Measurements from ENCODE around the gene NDUFB10. TPM values are rescaled to one million over a fixed set of nuclear protein-coding genes. Genes with fewer than 3 reads are reported as not detected.
A peak's percentile ranks its signal among the peaks of the same experiment; 100 is the strongest.

NDUFB10 gene
- total and polyA plus RNA-seq, 10 of the 15 experiments (the other 5 are each of a cell fraction or from before 2014, with no cell fraction given): 52.2 to 319 (median 130) TPM

DNA sequence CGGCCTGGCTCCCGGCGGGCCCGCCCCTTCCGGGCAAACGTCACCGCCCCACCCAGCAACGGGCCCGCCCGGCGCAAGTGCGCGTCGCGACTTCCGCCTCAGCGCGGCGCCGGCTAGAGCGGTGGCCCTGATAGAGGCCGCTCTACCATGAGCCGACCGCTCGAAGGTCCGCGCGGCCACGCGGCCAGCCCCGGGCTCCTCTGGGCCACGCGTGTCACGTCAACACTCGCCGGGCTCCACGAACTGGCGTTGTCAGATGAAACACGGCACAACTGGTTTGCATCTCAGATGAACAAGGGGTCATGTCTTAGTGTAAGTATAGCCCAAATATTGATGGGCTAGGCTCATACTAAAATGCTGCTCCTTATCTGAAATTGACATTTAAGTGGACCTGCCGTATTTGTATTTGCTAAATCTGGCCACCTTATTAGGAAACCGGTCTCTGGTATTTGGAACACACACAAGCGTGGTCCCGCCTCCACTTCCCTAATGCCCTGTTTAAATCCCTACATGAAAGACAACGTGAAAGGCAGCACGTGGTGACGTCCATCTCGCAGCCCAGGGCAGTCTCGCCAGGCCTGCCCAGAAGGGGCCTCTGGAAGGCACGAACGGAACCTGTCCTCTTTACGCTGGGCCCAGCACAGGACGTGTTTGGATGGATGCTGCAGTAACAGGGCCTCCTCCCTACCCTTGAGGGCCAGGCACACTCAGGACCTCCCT is 50.6 kb downstream of the NDUFB10 start, which contains the start of gene ZNF598 (continued):
- peak; percentile 75; the same call in 1 of the 2 replicates for TF ChIP-seq NBN (IDR thresholded peaks at IDR 0.05)
- TF ChIP-seq RAD51 (IDR thresholded peaks at IDR 0.05): no peak
- no peak for TF ChIP-seq E2F8 (IDR thresholded peaks at IDR 0.05; ENCODE audit: low read depth, partially characterized antibody)
- TF ChIP-seq JUND (IDR thresholded peaks at IDR 0.05; ENCODE audit: low read depth, low read length): no peak
- TF ChIP-seq RCOR1 (conservative IDR thresholded peaks at IDR 0.05; ENCODE audit: low read depth, low read length): no peak
- TF ChIP-seq NFIC (IDR thresholded peaks at IDR 0.05; ENCODE audit: low read depth, low read length): no peak
- TF ChIP-seq ASH2L (IDR thresholded peaks at IDR 0.05; ENCODE audit: borderline replicate concordance, low read depth): no peak
- peak; percentile 63 for TF ChIP-seq ZNF207 (IDR thresholded peaks at IDR 0.05; ENCODE audit: borderline replicate concordance)
- peak; percentile 59; the same call in 1 of the 2 replicates for TF ChIP-seq TAF1 (IDR thresholded peaks at IDR 0.05; ENCODE audit: borderline replicate concordance, low read depth, low read length)
- TF ChIP-seq CREB1 (IDR thresholded peaks at IDR 0.05; ENCODE audit: low read depth): peak; percentile 87
- TF ChIP-seq CBX5 (IDR thresholded peaks at IDR 0.05; ENCODE audit: low read depth): no peak
- TF ChIP-seq KLF5 (IDR thresholded peaks at IDR 0.05; ENCODE audit: partially characterized antibody): no peak
- no peak for TF ChIP-seq MTA2 (IDR thresholded peaks at IDR 0.05; ENCODE audit: low read depth)
- TF ChIP-seq YY1 (IDR thresholded peaks at IDR 0.05; ENCODE audit: low read depth, low read length): peak; percentile 67
- TF ChIP-seq MEF2B (IDR thresholded peaks at IDR 0.05; ENCODE audit: partially characterized antibody, poor library complexity, severe bottlenecking): peak; percentile 19
- TF ChIP-seq, protein P1, sequence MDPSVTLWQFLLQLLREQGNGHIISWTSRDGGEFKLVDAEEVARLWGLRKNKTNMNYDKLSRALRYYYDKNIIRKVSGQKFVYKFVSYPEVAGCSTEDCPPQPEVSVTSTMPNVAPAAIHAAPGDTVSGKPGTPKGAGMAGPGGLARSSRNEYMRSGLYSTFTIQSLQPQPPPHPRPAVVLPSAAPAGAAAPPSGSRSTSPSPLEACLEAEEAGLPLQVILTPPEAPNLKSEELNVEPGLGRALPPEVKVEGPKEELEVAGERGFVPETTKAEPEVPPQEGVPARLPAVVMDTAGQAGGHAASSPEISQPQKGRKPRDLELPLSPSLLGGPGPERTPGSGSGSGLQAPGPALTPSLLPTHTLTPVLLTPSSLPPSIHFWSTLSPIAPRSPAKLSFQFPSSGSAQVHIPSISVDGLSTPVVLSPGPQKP (IDR thresholded peaks at IDR 0.05; ENCODE audit: low read depth, low read length): peak; percentile 74

Small RNA genes within 50 kb of the gene (small RNA-seq; reads per million reads assigned to genes)
- 2.6 reads per million, percentile 71 among the genes with 10 or more reads in this experiment for gene AC005363.2
- not detected for gene SNORA10
- gene SNORA64: not detected

Other genes with a start within 250 kb of the NDUFB10 start
Only the 7 nearest of the 28 such genes appear.
- gene MSRB1, start 16.3 kb upstream of the NDUFB10 start, total RNA-seq (2014; rRNA removed): 20.1 and 23.7 TPM in 2 replicates
- 15.7 and 17.9 TPM in 2 replicates for gene MSRB1, start 16.3 kb upstream of the NDUFB10 start, total RNA-seq (2014; rRNA removed; fragmentation: Illumina TruSeq; extraction: Trizol)
- gene MSRB1, start 16.3 kb upstream of the NDUFB10 start, total RNA-seq (2021): 24.5 and 27.7 TPM in 2 replicates
- 17.4 and 30.7 TPM in 2 replicates for gene MSRB1, start 16.3 kb upstream of the NDUFB10 start, polyA plus RNA-seq (2011; rRNA removed)
- 5.1 and 22.0 TPM in 2 replicates for gene MSRB1, start 16.3 kb upstream of the NDUFB10 start, polyA plus RNA-seq (2014; fragmentation: Illumina TruSeq; extraction: Trizol)
- 1 to 10 TPM; 5.1 to 9.3 TPM for gene MSRB1, start 16.3 kb upstream of the NDUFB10 start, polyA plus RNA-seq (2014; fragmentation: Nextera tagmentation; extraction: Ambion mirVana)
- gene MSRB1, start 16.3 kb upstream of the NDUFB10 start, polyA plus RNA-seq (2014; rRNA removed): 35.7 and 38.6 TPM in 2 replicates
- gene MSRB1, start 16.3 kb upstream of the NDUFB10 start, polyA plus RNA-seq (2016; fragmentation: Nextera tagmentation; extraction: Ambion mirVana): 10 to 100 TPM; 41.2 to 48.6 TPM
- not detected in 2 replicates for gene RPL3L, start 4.8 kb upstream of the NDUFB10 start, total RNA-seq (2014; rRNA removed)
- gene RPL3L, start 4.8 kb upstream of the NDUFB10 start, total RNA-seq (2014; rRNA removed; fragmentation: Illumina TruSeq; extraction: Trizol): not detected in 2 replicates
- gene RPL3L, start 4.8 kb upstream of the NDUFB10 start, total RNA-seq (2021): not detected in 2 replicates
- not detected in 2 replicates for gene RPL3L, start 4.8 kb upstream of the NDUFB10 start, polyA plus RNA-seq (2011; rRNA removed)
- not detected in 2 replicates for gene RPL3L, start 4.8 kb upstream of the NDUFB10 start, polyA plus RNA-seq (2014; fragmentation: Illumina TruSeq; extraction: Trizol)
- under 1 TPM in 1 of 2 experiments, not detected in 1; 0.07 TPM for gene RPL3L, start 4.8 kb upstream of the NDUFB10 start, polyA plus RNA-seq (2014; fragmentation: Nextera tagmentation; extraction: Ambion mirVana)
- not detected in 2 replicates for gene RPL3L, start 4.8 kb upstream of the NDUFB10 start, polyA plus RNA-seq (2014; rRNA removed)
- gene RPL3L, start 4.8 kb upstream of the NDUFB10 start, polyA plus RNA-seq (2016; fragmentation: Nextera tagmentation; extraction: Ambion mirVana): under 1 TPM; 0.10 to 0.12 TPM
- gene RPS2, start 5.3 kb downstream of the NDUFB10 start, total RNA-seq (2014; rRNA removed): 5,589 and 7,037 TPM in 2 replicates
- 4,681 and 5,122 TPM in 2 replicates for gene RPS2, start 5.3 kb downstream of the NDUFB10 start, total RNA-seq (2014; rRNA removed; fragmentation: Illumina TruSeq; extraction: Trizol)
- gene RPS2, start 5.3 kb downstream of the NDUFB10 start, total RNA-seq (2021): 6,096 and 6,247 TPM in 2 replicates
- gene RPS2, start 5.3 kb downstream of the NDUFB10 start, polyA plus RNA-seq (2011; rRNA removed): 2,202 and 4,066 TPM in 2 replicates
- gene RPS2, start 5.3 kb downstream of the NDUFB10 start, polyA plus RNA-seq (2014; fragmentation: Illumina TruSeq; extraction: Trizol): 864 and 3,557 TPM in 2 replicates
- gene RPS2, start 5.3 kb downstream of the NDUFB10 start, polyA plus RNA-seq (2014; fragmentation: Nextera tagmentation; extraction: Ambion mirVana): 1,000 to 10,000 TPM; 1,295 to 3,629 TPM
- gene RPS2, start 5.3 kb downstream of the NDUFB10 start, polyA plus RNA-seq (2014; rRNA removed): 7,121 and 7,267 TPM in 2 replicates
- gene RPS2, start 5.3 kb downstream of the NDUFB10 start, polyA plus RNA-seq (2016; fragmentation: Nextera tagmentation; extraction: Ambion mirVana): 1,000 to 10,000 TPM; 3,107 to 3,800 TPM
- 0.16 and 0.17 TPM in 2 replicates for gene RNF151, start 7.3 kb downstream of the NDUFB10 start, total RNA-seq (2014; rRNA removed)
- not detected in 2 replicates for gene RNF151, start 7.3 kb downstream of the NDUFB10 start, total RNA-seq (2014; rRNA removed; fragmentation: Illumina TruSeq; extraction: Trizol)
- 0.32 and 0.56 TPM in 2 replicates for gene RNF151, start 7.3 kb downstream of the NDUFB10 start, total RNA-seq (2021)
- not detected in 2 replicates for gene RNF151, start 7.3 kb downstream of the NDUFB10 start, polyA plus RNA-seq (2011; rRNA removed)
- not detected in 2 replicates for gene RNF151, start 7.3 kb downstream of the NDUFB10 start, polyA plus RNA-seq (2014; fragmentation: Illumina TruSeq; extraction: Trizol)
- gene RNF151, start 7.3 kb downstream of the NDUFB10 start, polyA plus RNA-seq (2014; fragmentation: Nextera tagmentation; extraction: Ambion mirVana): not detected
- not detected in 2 replicates for gene RNF151, start 7.3 kb downstream of the NDUFB10 start, polyA plus RNA-seq (2014; rRNA removed)
- gene RNF151, start 7.3 kb downstream of the NDUFB10 start, polyA plus RNA-seq (2016; fragmentation: Nextera tagmentation; extraction: Ambion mirVana): not detected
- gene TBL3, start 12.5 kb downstream of the NDUFB10 start, total RNA-seq (2014; rRNA removed): 53.0 and 71.4 TPM in 2 replicates
- 8.2 and 9.6 TPM in 2 replicates for gene TBL3, start 12.5 kb downstream of the NDUFB10 start, total RNA-seq (2014; rRNA removed; fragmentation: Illumina TruSeq; extraction: Trizol)
- 64.8 and 66.8 TPM in 2 replicates for gene TBL3, start 12.5 kb downstream of the NDUFB10 start, total RNA-seq (2021)
- 4.6 and 20.9 TPM in 2 replicates for gene TBL3, start 12.5 kb downstream of the NDUFB10 start, polyA plus RNA-seq (2011; rRNA removed)
- gene TBL3, start 12.5 kb downstream of the NDUFB10 start, polyA plus RNA-seq (2014; fragmentation: Illumina TruSeq; extraction: Trizol): 5.6 and 21.7 TPM in 2 replicates
- gene TBL3, start 12.5 kb downstream of the NDUFB10 start, polyA plus RNA-seq (2014; fragmentation: Nextera tagmentation; extraction: Ambion mirVana): 1 to 10 TPM; 1.2 to 8.1 TPM
- gene TBL3, start 12.5 kb downstream of the NDUFB10 start, polyA plus RNA-seq (2014; rRNA removed): 46.8 and 65.1 TPM in 2 replicates
- 100 to 1,000 TPM in 1 of 2 experiments, 10 to 100 TPM in 1; 89.6 to 101 TPM for gene TBL3, start 12.5 kb downstream of the NDUFB10 start, polyA plus RNA-seq (2016; fragmentation: Nextera tagmentation; extraction: Ambion mirVana)
- gene NOXO1, start 21.9 kb downstream of the NDUFB10 start, total RNA-seq (2014; rRNA removed): 0.33 and 0.34 TPM in 2 replicates
- not detected in 2 replicates for gene NOXO1, start 21.9 kb downstream of the NDUFB10 start, total RNA-seq (2014; rRNA removed; fragmentation: Illumina TruSeq; extraction: Trizol)
- gene NOXO1, start 21.9 kb downstream of the NDUFB10 start, total RNA-seq (2021): 0.26 and 0.40 TPM in 2 replicates
- gene NOXO1, start 21.9 kb downstream of the NDUFB10 start, polyA plus RNA-seq (2011; rRNA removed): 0.14 and 0.26 TPM in 2 replicates
- gene NOXO1, start 21.9 kb downstream of the NDUFB10 start, polyA plus RNA-seq (2014; fragmentation: Illumina TruSeq; extraction: Trizol): 0.09 TPM in 1 of 2 replicates, not detected in the other
- gene NOXO1, start 21.9 kb downstream of the NDUFB10 start, polyA plus RNA-seq (2014; fragmentation: Nextera tagmentation; extraction: Ambion mirVana): not detected
- gene NOXO1, start 21.9 kb downstream of the NDUFB10 start, polyA plus RNA-seq (2014; rRNA removed): 0.46 and 0.76 TPM in 2 replicates
- under 1 TPM in 1 of 2 experiments, not detected in 1; 0.14 TPM for gene NOXO1, start 21.9 kb downstream of the NDUFB10 start, polyA plus RNA-seq (2016; fragmentation: Nextera tagmentation; extraction: Ambion mirVana)
- gene GFER, start 24.7 kb downstream of the NDUFB10 start, total RNA-seq (2014; rRNA removed): 36.6 and 38.2 TPM in 2 replicates
- 19.8 and 20.7 TPM in 2 replicates for gene GFER, start 24.7 kb downstream of the NDUFB10 start, total RNA-seq (2014; rRNA removed; fragmentation: Illumina TruSeq; extraction: Trizol)
- 46.2 and 46.7 TPM in 2 replicates for gene GFER, start 24.7 kb downstream of the NDUFB10 start, total RNA-seq (2021)
- gene GFER, start 24.7 kb downstream of the NDUFB10 start, polyA plus RNA-seq (2011; rRNA removed): 13.7 and 24.3 TPM in 2 replicates
- 4.8 and 19.7 TPM in 2 replicates for gene GFER, start 24.7 kb downstream of the NDUFB10 start, polyA plus RNA-seq (2014; fragmentation: Illumina TruSeq; extraction: Trizol)
- gene GFER, start 24.7 kb downstream of the NDUFB10 start, polyA plus RNA-seq (2014; fragmentation: Nextera tagmentation; extraction: Ambion mirVana): 1 to 10 TPM; 2.4 to 9.2 TPM
- gene GFER, start 24.7 kb downstream of the NDUFB10 start, polyA plus RNA-seq (2014; rRNA removed): 46.4 and 62.0 TPM in 2 replicates
- gene GFER, start 24.7 kb downstream of the NDUFB10 start, polyA plus RNA-seq (2016; fragmentation: Nextera tagmentation; extraction: Ambion mirVana): 10 to 100 TPM; 55.8 to 57.7 TPM

Measured in GM12878 (cell line).